ENCODE measurements around the gene RAET1E.
"Not testable (repeated sequence)": the region's sequence is repeated elsewhere in the genome, so short reads cannot be mapped to it uniquely, and the experiment has no call there.

Gene RAET1E

GRCh38 chr6:149912680-149913079 is 14.8 kb upstream of the RAET1E start:
- FAIRE-seq = not testable (repeated sequence)

GRCh38 chr6:149910721-149911151 is 12.8 kb upstream of the RAET1E start:
- FAIRE-seq = no peak
- DNase-seq (ENCODE audit: insufficient read length, low spot score) = no peak

More at GRCh38 chr6:149912680-149913079, 14.8 kb upstream of the RAET1E start:
- not testable (repeated sequence) for DNase-seq (ENCODE audit: insufficient read length, low spot score)

GRCh38 chr6:149909701-149910470 is 12.0 kb upstream of the RAET1E start:
- FAIRE-seq = no peak

GRCh38 chr6:149908480-149908879 is 10.6 kb upstream of the RAET1E start:
- not testable (repeated sequence) for FAIRE-seq; DNase-seq (ENCODE audit: insufficient read length, low spot score)

More at GRCh38 chr6:149909701-149910470, 12.0 kb upstream of the RAET1E start:
- no peak for DNase-seq (ENCODE audit: insufficient read length, low spot score)

- no peak for FAIRE-seq
Observed at GRCh38 chr6:149907317-149907716, 9.4 kb upstream of the RAET1E start.

GRCh38 chr6:149906405-149906804 is 8.5 kb upstream of the RAET1E start:
- DNase-seq (ENCODE audit: insufficient read length, low spot score) (no peak), FAIRE-seq (no peak)

More at GRCh38 chr6:149907317-149907716, 9.4 kb upstream of the RAET1E start:
- DNase-seq (ENCODE audit: insufficient read length, low spot score) = no peak

- DNase-seq (ENCODE audit: insufficient read length, low spot score) (no peak), FAIRE-seq (no peak)
Observed at GRCh38 chr6:149905911-149906371, 8.0 kb upstream of the RAET1E start.

- FAIRE-seq (no peak), DNase-seq (ENCODE audit: insufficient read length, low spot score) (no peak)
Observed at GRCh38 chr6:149905371-149905910, 7.5 kb upstream of the RAET1E start.

- FAIRE-seq (no peak), DNase-seq (ENCODE audit: insufficient read length, low spot score) (no peak)
Observed at GRCh38 chr6:149904661-149905370, 6.9 kb upstream of the RAET1E start.

- FAIRE-seq (no peak), DNase-seq (ENCODE audit: insufficient read length, low spot score) (no peak)
Observed at GRCh38 chr6:149903938-149904611, 6.2 kb upstream of the RAET1E start.

- DNase-seq (ENCODE audit: insufficient read length, low spot score) (no peak), FAIRE-seq (no peak)
Observed at GRCh38 chr6:149901444-149902140, 3.7 kb upstream of the RAET1E start.

GRCh38 chr6:149900620-149901443 is 2.9 kb upstream of the RAET1E start:
- FAIRE-seq = no peak
- DNase-seq (ENCODE audit: insufficient read length, low spot score) = no peak

- FAIRE-seq = no peak
- no peak for DNase-seq (ENCODE audit: insufficient read length, low spot score)
Observed at GRCh38 chr6:149899926-149900619, 2.2 kb upstream of the RAET1E start.

- DNase-seq (ENCODE audit: insufficient read length, low spot score) = no peak
- no peak for FAIRE-seq
Observed at GRCh38 chr6:149899486-149899885, 1.6 kb upstream of the RAET1E start.

- FAIRE-seq = no peak
Observed at GRCh38 chr6:149898966-149899365, 1.1 kb upstream of the RAET1E start.

GRCh38 chr6:149897015-149897697 is 757 bp downstream of the RAET1E start:
- no peak for DNase-seq (ENCODE audit: insufficient read length, low spot score)
- FAIRE-seq = no peak

More at GRCh38 chr6:149898966-149899365, 1.1 kb upstream of the RAET1E start:
- no peak for DNase-seq (ENCODE audit: insufficient read length, low spot score)

GRCh38 chr6:149896491-149896890 is 1.4 kb downstream of the RAET1E start:
- no peak for FAIRE-seq
- DNase-seq (ENCODE audit: insufficient read length, low spot score) = no peak

- DNase-seq (ENCODE audit: insufficient read length, low spot score) (no peak), FAIRE-seq (no peak)
Observed at GRCh38 chr6:149895833-149896271, 2.1 kb downstream of the RAET1E start.
